Dedifferentiated amniotic fluid mesenchymal stem cell (primary cell): Measurements from ENCODE around the gene PPP1R1B.

ENCODE experiments used
- DNase-seq: peaks from one replicate; pipeline ENCODE4 v3.0.0-alpha.2; 2016; ENCODE audit errors: extremely low spot score

PPP1R1B gene

DNA sequence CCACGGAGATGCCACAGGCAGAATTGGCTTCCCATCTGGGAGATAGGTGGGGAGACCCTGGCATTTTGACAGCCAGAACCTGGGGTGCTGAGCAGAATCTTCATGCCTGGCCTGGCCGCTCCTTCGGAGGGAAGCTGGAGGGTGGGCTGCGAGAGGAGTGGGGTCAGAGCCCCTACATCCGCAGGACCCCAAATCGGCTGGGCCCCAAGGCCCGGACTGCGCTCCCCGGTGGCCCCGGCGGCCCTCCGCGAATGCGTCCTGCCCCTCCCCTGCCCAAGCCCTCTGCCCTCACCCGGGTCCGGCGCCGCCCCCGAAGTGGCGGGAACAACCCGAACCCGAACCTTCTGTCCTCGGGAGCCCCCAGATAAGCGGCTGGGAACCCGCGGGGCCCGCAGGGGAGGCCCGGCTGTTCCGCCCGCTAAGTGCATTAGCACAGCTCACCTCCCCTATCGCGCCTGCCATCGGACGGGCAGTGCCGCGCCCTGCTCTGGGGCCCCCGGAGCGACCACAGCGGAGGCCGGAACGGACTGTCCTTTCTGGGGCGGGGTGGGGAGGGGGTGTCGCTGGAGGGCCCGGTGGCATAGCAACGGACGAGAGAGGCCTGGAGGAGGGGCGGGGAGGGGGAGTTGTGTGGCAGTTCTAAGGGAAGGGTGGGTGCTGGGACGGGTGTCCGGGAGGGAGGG lies 40.7 kb downstream of the PPP1R1B start:
- DNase-seq = no peak

DNA sequence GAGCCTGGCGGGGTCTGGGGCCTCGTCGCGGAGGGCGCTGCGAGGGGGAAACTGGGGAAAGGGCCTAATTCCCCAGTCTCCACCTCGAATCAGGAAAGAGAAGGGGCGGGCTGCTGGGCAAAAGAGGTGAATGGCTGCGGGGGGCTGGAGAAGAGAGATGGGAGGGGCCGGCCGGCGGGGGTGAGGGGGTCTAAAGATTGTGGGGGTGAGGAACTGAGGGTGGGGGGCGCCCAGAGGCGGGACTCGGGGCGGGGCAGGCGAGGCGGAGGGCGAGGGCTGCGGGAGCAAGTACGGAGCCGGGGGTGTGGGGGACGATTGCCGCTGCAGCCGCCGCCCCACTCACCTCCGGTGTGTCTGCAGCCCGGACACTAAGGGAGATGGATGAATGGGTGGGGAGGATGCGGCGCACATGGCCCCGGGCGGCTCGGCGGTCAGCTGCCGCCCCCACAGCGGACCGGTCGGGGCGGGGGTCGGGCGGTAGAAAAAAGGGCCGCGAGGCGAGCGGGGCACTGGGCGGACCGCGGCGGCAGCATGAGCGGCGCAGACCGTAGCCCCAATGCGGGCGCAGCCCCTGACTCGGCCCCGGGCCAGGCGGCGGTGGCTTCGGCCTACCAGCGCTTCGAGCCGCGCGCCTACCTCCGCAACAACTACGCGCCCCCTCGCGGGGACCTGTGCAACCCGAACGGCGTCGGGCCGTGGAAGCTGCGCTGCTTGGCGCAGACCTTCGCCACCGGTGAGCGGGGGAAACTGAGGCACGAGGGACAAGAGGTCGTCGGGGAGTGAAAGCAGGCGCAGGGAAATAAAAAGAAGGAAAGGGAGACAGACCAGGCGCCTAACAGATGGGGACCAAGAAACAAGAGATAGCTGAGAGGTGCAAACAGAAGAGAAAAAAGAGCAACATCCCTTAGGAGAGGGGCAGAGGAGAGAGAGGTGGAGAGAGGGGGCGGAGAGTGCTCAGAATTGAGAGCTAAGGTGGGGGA lies 41.5 kb downstream of the PPP1R1B start, which contains the start of gene PNMT:
TSS of gene PNMT (plus strand) at position 509 of the 980 bp plus-strand sequence. CDS start at position 532, 23 bp downstream.
- peak; percentile 36 for DNase-seq

DNA sequence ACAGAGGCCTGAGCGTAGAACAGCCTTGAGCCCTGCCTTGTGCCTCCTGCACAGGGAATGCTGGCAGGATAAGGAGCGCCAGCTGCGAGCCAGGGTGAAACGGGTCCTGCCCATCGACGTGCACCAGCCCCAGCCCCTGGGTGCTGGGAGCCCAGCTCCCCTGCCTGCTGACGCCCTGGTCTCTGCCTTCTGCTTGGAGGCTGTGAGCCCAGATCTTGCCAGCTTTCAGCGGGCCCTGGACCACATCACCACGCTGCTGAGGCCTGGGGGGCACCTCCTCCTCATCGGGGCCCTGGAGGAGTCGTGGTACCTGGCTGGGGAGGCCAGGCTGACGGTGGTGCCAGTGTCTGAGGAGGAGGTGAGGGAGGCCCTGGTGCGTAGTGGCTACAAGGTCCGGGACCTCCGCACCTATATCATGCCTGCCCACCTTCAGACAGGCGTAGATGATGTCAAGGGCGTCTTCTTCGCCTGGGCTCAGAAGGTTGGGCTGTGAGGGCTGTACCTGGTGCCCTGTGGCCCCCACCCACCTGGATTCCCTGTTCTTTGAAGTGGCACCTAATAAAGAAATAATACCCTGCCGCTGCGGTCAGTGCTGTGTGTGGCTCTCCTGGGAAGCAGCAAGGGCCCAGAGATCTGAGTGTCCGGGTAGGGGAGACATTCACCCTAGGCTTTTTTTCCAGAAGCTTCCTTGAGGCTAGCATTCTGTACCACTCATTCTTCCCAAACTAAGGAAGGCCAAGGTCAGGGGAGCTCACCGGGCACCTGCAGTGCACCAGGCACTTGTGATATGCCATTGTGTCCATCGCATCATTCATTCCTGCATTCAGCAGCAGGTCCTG lies 43.4 kb downstream of the PPP1R1B start:
- no peak for DNase-seq

- DNase-seq = no peak
These were observed 44.0 kb downstream of the PPP1R1B start for GRCh38 chr17:39670746-39671145.

DNA sequence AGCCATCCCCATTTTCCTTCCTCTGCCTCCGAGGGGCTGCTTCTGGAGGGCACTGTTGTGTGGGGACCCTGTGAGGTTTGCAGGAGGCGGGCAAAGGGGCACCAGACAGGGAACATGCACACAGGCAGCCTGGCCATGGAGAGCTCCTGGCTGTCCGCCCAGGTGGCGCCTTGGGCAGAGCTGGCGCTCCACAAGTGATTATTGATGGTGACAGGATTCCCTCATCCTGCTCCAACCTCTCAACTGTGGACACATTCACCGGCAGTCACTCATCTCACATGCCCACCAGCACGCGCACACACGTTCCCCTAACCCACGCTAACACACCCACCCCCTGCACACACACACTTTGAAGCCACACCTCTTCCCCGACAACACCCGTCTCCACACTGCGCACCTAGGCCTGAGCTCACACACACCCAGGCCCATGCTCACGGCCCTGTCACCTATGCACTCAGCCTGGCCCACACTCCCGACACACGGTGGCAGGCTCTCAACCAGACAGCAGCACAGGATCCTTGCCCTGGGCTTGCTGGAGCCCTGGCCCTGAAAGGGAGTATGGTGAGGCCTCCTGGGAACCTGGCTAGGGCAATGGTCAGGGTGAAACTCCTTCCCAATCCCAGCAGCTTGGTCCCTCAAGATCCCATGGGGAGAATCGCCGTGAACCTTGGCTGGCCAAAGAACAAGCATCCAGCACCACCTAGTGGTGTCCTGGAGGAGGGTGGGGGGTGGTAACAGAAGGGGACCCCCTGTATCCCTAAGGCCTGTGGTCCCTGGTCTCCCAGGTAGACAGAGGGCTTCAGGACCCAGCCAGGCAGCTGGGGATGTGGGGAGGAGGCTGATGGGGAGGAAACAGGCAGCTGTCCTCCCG lies 45.1 kb downstream of the PPP1R1B start:
- no peak for DNase-seq

DNA sequence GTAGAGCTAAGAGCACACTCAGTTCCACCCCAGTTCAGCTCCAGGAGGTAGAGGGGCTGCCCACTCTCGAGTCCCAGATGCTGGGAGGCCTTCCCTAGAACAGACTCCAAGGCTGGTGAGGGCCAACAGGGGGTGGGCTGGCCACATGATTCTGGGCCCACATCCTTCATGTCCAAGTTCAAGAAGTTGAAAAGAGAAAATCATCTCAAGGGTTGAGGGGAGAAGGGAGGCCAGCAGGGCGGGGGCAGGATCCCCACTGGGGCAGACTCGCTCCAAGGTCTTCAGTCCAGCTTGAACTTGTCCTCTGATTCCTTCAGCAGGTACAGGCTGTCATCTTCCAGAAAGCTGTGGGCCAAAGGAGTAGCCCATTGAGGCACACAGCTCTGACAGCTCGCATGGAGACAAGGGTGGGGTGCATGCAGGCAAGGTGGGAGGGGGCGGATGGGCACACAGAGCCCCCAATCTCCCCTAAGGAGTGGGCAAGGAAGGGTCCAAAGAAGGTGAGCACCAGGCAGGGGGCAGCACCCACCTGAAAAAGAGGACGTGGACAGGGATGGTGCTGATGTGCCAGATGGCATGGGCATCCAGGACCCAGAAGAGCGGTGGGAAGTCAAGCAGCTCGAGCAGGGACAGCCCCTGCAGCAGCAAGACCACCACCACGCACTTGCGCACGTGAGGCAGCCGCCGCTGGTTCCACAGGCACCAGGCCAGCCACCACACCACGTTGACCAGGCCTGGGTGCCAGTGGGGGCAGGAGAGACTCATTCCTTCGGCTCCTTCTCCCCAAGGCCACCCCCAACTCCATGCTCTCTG lies 46.0 kb downstream of the PPP1R1B start:
- DNase-seq = no peak

DNA sequence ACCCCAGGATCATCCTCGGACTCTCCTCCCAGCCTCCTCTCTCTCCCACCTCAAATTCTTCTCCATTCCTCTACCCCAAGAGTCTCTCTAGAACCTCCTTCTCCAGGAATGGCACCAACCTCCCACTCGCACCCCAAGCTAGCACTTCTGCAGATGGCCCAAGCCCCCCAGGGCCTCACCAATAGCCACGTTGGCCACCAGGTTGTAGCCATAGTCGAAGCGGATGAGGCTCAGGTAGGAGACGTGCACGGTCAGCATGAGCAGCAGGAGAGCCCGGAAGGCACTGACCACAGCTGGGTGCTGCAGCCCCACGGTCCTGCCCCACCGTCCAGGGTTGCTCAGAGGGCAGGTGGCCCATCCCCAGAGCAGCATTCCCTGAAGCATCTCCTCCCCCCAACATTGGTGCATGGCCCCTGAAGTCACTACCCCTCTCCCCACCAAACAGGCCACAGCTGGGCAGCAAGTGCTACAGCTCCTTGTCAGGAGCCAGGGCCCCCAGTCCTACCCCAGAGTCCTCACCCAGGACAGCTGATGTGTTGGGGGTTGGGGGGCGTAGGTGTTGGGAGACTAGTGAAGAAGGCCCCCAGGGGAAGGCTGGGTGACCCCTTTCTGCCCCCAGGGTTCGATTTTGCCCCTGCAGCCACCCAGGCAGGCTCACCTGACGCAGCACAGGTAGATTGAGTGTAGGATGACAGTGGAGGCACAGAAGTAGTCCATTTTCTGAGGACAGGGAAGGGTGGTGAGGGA lies 46.8 kb downstream of the PPP1R1B start:
- no peak for DNase-seq

- DNase-seq = no peak
These were observed 47.4 kb downstream of the PPP1R1B start for GRCh38 chr17:39674179-39674578.

GRCh38 chr17:39674702-39675389 lies 48.1 kb downstream of the PPP1R1B start:
- DNase-seq = no peak

GRCh38 chr17:39675390-39676082 lies 48.8 kb downstream of the PPP1R1B start:
- no peak for DNase-seq

GRCh38 chr17:39676198-39676819 lies 49.6 kb downstream of the PPP1R1B start:
- no peak for DNase-seq

DNA sequence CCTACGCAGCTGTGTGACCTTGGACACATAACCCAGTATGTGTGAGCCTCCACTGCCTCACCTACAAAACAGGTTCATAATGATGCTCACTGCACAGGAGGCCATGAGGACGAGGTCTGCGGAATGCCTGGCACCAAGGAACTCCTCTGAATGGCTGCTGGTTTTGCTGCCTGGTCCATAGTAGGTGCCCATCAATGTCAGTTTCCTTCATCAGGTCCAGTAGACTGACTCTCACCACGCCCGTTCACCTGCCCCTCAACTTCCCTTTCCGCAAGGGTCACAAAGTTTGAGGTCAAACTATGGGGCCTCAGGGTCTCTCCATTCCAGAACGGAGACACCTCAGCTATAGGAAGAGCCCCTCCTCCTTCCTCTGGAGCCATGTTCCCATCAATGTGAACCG lies 50.3 kb downstream of the PPP1R1B start:
- no peak for DNase-seq

- DNase-seq = no peak
These were observed 51.0 kb downstream of the PPP1R1B start for GRCh38 chr17:39677542-39678339.

- DNase-seq = no peak
These were observed 51.8 kb downstream of the PPP1R1B start for GRCh38 chr17:39678340-39679116.

GRCh38 chr17:39679521-39680192 lies 52.9 kb downstream of the PPP1R1B start:
- no peak for DNase-seq
